Right atrium auricular region (tissue), 2 donors: ENCODE results near the gene LRRC63. TPM values are rescaled to one million over a fixed set of nuclear protein-coding genes. Genes with fewer than 3 reads are reported as not detected.
"Not testable (repeated sequence)": the region's sequence is repeated elsewhere in the genome, so short reads cannot be mapped to it uniquely, and the experiment has no call there.

ENCODE experiments used
- DNase-seq: peaks from one replicate; pipeline ENCODE4 v3.0.0-alpha.2; 2019; ENCODE audit warnings: low spot score
- H3K27ac ChIP-seq, 2 donors: fragments of 200-600 bp; sonication (generic); 1 replicate in 1 of 2; 2 replicates in 1 of 2; pipeline ENCODE4 v1.5.1; 2016 to 2019
- H3K27me3 ChIP-seq, 2 donors: fragments of 200-600 bp; sonication (generic); one replicate each; pipeline versions ENCODE4 v1.5.1 to v1.6.0; 2017 to 2019
- H3K36me3 ChIP-seq: fragments of 200-600 bp; sonication (generic); one replicate; pipeline ENCODE4 v1.5.1; 2016
- H3K4me1 ChIP-seq, 2 donors: fragments of 200-600 bp; sonication (generic); one replicate each; pipeline versions ENCODE4 v1.5.1 to v1.6.0; 2017 to 2019
- H3K4me3 ChIP-seq, 2 donors: fragments of 200-600 bp; sonication (generic); 1 replicate in 1 of 2; 2 replicates in 1 of 2; pipeline ENCODE4 v1.5.1; 2017 to 2019; ENCODE audit warnings: mild to moderate bottlenecking in 1 of 2, moderate library complexity in 1 of 2
- H3K9me3 ChIP-seq, 2 donors: fragments of 200-600 bp; sonication (generic); one replicate each; pipeline ENCODE4 v1.5.1; 2019
- total RNA-seq, 2 donors: library from RNA; depleted of rRNA; stranded (reverse); fragments of >200 nt; gene quantifications; one replicate each; pipeline ENCODE4 v1.1.0, GENCODE V29; 2016
- TF ChIP-seq, protein P1 (sequence below), 2 donors: fragments of 200-600 bp; sonication (generic); IDR thresholded peaks; one replicate each; pipeline ENCODE4 v1.5.1; 2019; ENCODE audit warnings: antibody characterized with exemption in 2 of 2

Gene LRRC63, protein sequence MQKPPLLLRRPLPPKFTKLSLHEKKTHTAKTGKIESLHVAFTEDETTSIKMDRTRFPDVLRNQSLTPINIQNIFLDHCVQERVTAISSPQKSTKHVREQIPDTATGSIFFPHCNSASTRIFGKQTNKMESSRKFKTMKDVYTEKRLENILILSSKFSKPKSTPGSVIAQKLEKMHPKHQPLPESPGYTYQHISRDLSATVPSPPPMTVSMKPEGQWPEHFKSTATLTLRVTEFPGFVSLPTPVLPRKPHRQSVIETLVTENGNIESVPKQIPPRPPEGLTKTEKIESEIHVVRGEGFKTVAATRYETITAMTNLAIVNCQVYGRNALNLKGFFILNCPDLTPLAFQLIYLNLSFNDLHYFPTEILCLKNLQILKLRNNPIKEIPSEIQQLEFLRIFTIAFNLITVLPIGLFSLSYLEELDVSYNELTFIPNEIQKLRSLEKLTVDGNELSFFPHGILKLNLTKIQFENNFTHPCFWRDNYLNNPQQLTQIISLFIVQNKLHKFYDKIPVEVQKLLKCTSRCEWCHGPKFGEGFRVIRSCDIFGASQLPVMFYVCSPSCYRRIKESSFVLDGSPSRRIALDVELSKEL
- not detected for total RNA-seq

DNA sequence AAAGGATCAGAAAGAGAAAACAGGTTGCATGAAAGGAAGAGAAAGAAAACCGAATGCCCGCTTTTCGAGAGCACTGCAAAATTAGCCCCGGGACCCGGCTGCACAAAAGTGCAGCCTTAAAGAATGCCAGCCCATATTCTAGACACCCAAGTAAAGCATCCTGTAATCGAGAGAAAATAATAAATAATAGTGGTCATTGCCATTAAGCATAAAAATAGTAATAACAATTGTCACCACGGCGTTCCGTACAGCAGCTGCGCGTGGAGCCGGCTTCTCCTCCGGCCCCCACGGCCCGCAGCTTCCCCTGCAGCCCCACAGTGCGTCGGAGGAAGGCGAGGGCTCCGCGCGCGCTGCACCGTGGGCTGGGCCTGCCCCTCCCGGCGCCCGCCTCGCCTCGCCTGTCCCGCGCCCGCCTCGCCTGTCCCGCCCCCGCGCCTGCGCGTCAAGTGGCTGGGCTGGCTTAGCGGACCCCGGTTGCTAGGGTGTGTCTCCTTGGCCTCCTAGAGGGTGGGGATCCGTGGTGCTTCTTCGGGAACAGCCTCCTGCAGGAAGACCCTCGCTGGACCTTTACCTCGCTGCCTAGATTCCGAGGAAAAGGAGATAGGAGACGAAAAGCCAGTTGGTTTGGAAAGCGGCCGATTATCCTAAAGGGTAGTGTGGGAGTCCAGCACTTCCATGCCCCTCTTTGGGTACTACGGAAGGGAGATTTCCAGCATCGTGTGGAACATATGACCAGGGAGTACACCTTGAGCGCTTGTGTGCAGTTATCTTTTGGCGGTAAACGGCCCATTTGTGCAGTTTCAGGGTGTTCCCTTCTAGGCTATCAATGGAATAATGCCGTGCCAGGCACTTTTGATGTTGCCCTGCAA is at the start of gene LRRC63:
LRRC63 (plus strand) TSS at position 446 of the 869 bp plus-strand sequence. CDS start 1,107 bp downstream, outside the sequence.
- Histone ChIP-seq H3K4me1 (peaks cover 0 to 8% of the 10 kb centered on the region in 2 donors), H3K4me3 (peak within 1 kb of the TSS; percentile 27 to 49), H3K27me3 (no peaks in the 10 kb centered on the region), H3K27ac (no peak within 1 kb of the TSS), H3K36me3 (no peaks in the 10 kb centered on the region), H3K9me3 (no peaks in the 10 kb centered on the region)
- TF ChIP-seq, protein P1, sequence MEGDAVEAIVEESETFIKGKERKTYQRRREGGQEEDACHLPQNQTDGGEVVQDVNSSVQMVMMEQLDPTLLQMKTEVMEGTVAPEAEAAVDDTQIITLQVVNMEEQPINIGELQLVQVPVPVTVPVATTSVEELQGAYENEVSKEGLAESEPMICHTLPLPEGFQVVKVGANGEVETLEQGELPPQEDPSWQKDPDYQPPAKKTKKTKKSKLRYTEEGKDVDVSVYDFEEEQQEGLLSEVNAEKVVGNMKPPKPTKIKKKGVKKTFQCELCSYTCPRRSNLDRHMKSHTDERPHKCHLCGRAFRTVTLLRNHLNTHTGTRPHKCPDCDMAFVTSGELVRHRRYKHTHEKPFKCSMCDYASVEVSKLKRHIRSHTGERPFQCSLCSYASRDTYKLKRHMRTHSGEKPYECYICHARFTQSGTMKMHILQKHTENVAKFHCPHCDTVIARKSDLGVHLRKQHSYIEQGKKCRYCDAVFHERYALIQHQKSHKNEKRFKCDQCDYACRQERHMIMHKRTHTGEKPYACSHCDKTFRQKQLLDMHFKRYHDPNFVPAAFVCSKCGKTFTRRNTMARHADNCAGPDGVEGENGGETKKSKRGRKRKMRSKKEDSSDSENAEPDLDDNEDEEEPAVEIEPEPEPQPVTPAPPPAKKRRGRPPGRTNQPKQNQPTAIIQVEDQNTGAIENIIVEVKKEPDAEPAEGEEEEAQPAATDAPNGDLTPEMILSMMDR (IDR thresholded peaks at IDR 0.05) = no peak
- DNase-seq = peak; percentile 70

DNA sequence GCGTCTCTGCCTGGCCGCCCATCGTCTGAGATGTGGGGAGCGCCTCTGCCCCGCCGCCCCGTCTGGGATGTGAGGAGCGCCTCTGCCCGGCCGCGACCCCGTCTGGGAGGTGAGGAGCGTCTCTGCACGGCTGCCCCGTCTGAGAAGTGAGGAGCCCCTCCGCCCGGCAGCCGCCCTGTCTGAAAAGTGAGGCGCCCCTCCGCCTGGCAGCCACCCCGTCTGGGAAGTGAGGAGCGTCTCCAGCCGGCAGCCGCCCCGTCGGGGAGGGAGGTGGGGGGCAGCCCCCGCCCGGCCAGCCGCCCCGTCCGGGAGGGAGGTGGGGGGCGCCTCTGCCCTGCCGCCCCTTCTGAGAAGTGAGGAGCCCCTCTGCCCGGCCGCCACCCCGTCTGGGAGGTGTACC is 49.0 kb upstream of the LRRC63 start:
- not testable (repeated sequence) for H3K27me3 ChIP-seq, H3K36me3 ChIP-seq, H3K27ac ChIP-seq, H3K4me3 ChIP-seq, H3K4me1 ChIP-seq, H3K9me3 ChIP-seq, DNase-seq

DNA sequence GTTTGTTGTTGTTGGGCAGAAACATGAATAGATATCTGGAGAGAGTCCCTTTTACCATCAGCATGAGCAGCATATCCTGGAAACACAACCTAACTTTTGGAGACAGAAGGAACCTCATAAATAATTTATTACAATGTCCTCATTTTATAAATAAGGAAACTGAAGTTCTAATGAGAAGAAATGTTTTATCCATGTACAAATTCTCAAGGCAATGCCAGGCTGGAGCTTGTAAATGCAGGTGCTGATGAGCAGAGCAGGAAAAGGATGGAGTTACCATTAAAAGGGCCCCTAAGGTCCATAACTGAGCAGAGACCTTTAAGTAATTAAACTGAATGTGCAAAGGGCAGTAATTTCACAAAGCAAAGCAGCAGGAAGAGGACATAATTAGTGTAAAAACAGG is 47.1 kb upstream of the LRRC63 start:
- Histone ChIP-seq H3K27me3 (no peaks in the 10 kb centered on the region), H3K36me3 (no peaks in the 10 kb centered on the region), H3K9me3 (no peaks in the 10 kb centered on the region), H3K4me1 (no peaks in the 10 kb centered on the region), H3K27ac (no peak overlapping the region), H3K4me3 (no peak overlapping the region)
- no peak for DNase-seq
- TF ChIP-seq, protein P1 (IDR thresholded peaks at IDR 0.05) = no peak

DNA sequence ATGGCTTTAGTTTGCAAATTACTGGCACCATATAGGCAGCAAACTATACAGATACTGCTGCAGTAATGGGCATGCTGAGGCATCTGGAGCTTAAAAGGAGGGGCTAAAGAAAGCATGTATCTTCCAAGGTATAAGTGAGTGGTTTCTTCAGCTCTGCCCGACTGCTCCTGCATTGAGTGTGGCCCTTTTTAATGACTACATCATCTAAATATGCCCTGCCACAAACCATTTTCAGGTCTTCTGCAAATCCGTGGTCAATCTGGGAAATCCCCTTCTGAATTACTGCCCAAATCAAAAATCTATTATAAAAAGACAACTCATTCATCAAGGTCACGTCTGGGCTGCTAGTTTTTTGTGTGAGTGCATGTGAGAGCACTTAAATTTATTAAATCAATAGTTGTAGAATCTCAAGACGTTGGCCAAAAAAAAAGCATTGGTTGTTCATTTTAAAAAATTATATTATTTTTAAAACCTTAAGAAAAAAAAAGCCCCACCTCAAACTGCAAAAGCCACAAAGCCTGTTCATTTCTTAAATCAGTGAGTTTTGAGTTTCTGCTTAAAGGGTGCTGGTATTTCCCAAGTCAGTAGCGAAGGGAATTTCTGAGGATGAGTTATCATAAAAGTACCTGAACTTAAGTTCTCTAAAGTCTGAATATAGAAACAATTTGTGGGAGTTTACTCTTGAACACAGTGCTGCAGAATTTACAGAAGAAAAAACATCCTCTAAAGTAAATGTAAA is 46.1 kb upstream of the LRRC63 start:
- no peak for DNase-seq
- Histone ChIP-seq H3K27me3 (no peaks in the 10 kb centered on the region), H3K36me3 (no peaks in the 10 kb centered on the region), H3K4me1 (no peaks in the 10 kb centered on the region), H3K27ac (no peak overlapping the region), H3K4me3 (no peak overlapping the region), H3K9me3 (no peaks in the 10 kb centered on the region)
- TF ChIP-seq, protein P1 (IDR thresholded peaks at IDR 0.05) = no peak

DNA sequence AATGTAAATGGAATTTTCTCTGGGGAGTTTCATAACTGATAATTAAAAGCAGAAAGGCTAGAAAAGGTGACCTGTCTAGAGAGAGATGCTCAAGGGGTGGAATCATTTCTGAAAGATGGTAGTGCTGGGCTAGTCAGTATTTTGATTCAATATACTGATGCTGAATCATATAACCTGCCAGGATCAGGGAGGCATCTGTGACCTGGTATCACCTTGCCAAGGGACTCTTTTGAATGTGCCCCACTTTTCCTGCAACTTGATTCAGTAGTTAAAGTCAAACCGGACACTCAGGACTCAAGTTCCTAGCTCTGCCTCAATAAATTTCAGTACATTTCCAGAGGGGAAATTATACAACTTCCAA is 45.5 kb upstream of the LRRC63 start:
- no peaks in the 10 kb centered on the region for H3K36me3 ChIP-seq
- no peak overlapping the region for H3K27ac ChIP-seq
- H3K9me3 ChIP-seq = no peaks in the 10 kb centered on the region
- TF ChIP-seq, protein P1 (IDR thresholded peaks at IDR 0.05) = no peak
- no peak overlapping the region for H3K4me3 ChIP-seq
- DNase-seq = no peak
- H3K4me1 ChIP-seq = no peaks in the 10 kb centered on the region
- H3K27me3 ChIP-seq = no peaks in the 10 kb centered on the region
